ENCODE data around the gene COA8. TPM values are rescaled to one million over a fixed set of nuclear protein-coding genes. Genes with fewer than 3 reads are reported as not detected.

Gene COA8, protein sequence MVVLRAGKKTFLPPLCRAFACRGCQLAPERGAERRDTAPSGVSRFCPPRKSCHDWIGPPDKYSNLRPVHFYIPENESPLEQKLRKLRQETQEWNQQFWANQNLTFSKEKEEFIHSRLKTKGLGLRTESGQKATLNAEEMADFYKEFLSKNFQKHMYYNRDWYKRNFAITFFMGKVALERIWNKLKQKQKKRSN
- total RNA-seq, result 10 to 100 TPM in 8 of 9 donors, 1 to 10 TPM in 1; 4.9 to 49.2 (median 32.0) TPM
- polyA plus RNA-seq, result 10 to 100 TPM; 29.7 to 59.6 (median 58.8) TPM
- long read RNA-seq, donor 1, transcript APOPT1-201 (5 exons, 2,523 nt), result major isoform, 23 of 36 reads
- long read RNA-seq, donor 1, transcript APOPT1-202 (3 exons, 575 nt), result minor isoform, 10 of 36 reads
- long read RNA-seq, donor 1, partial matches to known transcripts, result 0 of 36 reads
- long read RNA-seq, donor 1, other reads (novel, unspliced or antisense), result 0 of 36 reads
- long read RNA-seq, donor 2, transcript APOPT1-201 (5 exons, 2,523 nt), result major isoform, 7 of 11 reads
- long read RNA-seq, donor 2, partial matches to known transcripts, result 0 of 11 reads
- long read RNA-seq, donor 2, other reads (novel, unspliced or antisense), result 0 of 11 reads
- long read RNA-seq, donor 3, transcript APOPT1-201 (5 exons, 2,523 nt), result major isoform, 13 of 30 reads
- long read RNA-seq, donor 3, transcript APOPT1-202 (3 exons, 575 nt), result major isoform, 13 of 30 reads
- long read RNA-seq, donor 3, partial matches to known transcripts, result 0 of 30 reads
- long read RNA-seq, donor 3, other reads (novel, unspliced or antisense), result 0 of 30 reads
- long read RNA-seq, donor 4, transcript APOPT1-201 (5 exons, 2,523 nt), result major isoform, 18 of 28 reads
- long read RNA-seq, donor 4, partial matches to known transcripts, result 0 of 28 reads
- long read RNA-seq, donor 4, other reads (novel, unspliced or antisense), result 4 of 28 reads
- long read RNA-seq, donor 5, transcript APOPT1-202 (3 exons, 575 nt), result minor isoform, 6 of 35 reads
- long read RNA-seq, donor 5, transcript APOPT1-201 (5 exons, 2,523 nt), result major isoform, 18 of 35 reads
- long read RNA-seq, donor 5, partial matches to known transcripts, result 2 of 35 reads
- long read RNA-seq, donor 5, other reads (novel, unspliced or antisense), result 5 of 35 reads
- long read RNA-seq, donor 6, transcript APOPT1-201 (5 exons, 2,523 nt), result major isoform, 9 of 16 reads
- long read RNA-seq, donor 6, partial matches to known transcripts, result 2 of 16 reads
- long read RNA-seq, donor 6, other reads (novel, unspliced or antisense), result 1 of 16 reads
- long read RNA-seq, donor 7, transcript APOPT1-201 (5 exons, 2,523 nt), result major isoform, 5 of 8 reads
- long read RNA-seq, donor 7, partial matches to known transcripts, result 0 of 8 reads
- long read RNA-seq, donor 7, other reads (novel, unspliced or antisense), result 0 of 8 reads
- long read RNA-seq, donor 8, transcript APOPT1-201 (5 exons, 2,523 nt), result major isoform, 24 of 34 reads
- long read RNA-seq, donor 8, transcript APOPT1-202 (3 exons, 575 nt), result minor isoform, 7 of 34 reads
- long read RNA-seq, donor 8, partial matches to known transcripts, result 0 of 34 reads
- long read RNA-seq, donor 8, other reads (novel, unspliced or antisense), result 0 of 34 reads
- long read RNA-seq, donor 9, transcript APOPT1-201 (5 exons, 2,523 nt), result major isoform, 13 of 21 reads
- long read RNA-seq, donor 9, transcript APOPT1-202 (3 exons, 575 nt), result minor isoform, 7 of 21 reads
- long read RNA-seq, donor 9, partial matches to known transcripts, result 0 of 21 reads
- long read RNA-seq, donor 9, other reads (novel, unspliced or antisense), result 0 of 21 reads
- long read RNA-seq, donor 10, transcript APOPT1-201 (5 exons, 2,523 nt), result major isoform, 9 of 10 reads
- long read RNA-seq, donor 10, partial matches to known transcripts, result 0 of 10 reads
- long read RNA-seq, donor 10, other reads (novel, unspliced or antisense), result 0 of 10 reads

DNA sequence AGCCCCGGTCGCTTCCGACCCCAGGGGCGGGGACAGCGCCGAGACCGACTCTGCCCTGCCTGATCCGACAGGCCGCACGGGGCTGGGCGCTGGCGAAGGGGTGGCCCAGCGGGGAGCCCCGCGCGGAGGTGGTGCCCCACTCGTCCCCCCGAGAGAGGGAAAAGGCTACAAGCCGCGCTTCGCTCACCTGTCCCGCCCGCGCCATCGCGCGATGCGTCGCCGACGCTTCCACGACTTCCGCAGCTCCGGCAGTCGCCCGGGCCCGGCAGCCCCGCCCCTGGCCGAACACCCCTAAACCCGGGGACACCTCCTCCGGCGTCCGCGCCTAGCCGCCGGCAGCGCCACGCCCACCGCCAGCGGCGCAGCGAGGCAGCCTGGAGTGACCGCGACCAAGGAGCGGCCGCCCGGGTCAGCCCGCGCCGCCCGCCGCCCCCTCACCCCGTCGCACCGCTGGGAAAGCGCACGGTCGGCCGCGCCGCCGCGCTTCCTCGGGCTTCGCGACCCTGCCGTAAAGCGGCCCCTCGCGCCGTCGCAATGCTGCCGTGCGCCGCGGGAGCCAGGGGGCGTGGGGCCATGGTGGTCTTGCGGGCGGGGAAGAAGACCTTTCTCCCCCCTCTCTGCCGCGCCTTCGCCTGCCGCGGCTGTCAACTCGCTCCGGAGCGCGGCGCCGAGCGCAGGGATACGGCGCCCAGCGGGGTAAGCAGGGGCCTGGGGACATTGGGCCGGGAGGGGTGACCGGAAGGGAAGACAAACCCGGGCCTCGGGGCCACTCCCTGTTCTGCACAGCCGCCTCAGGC lies at the start of gene COA8, which contains the start of gene BAG5:
TSS of gene COA8 (plus strand) at position 532 of the 797 bp plus-strand sequence. CDS start at position 574, 42 bp downstream.
TSS of gene BAG5 (minus strand) at position 229 of the 797 bp plus-strand sequence. CDS start 1,493 bp downstream, outside the sequence.
- Histone ChIP-seq H3K36me3 (replicated peaks in 1 of 2) (peaks cover 0 to 23% of the 10 kb centered on the region in 2 donors), H3K27me3 (no peaks in the 10 kb centered on the region), H3K4me3 (peak within 1 kb of the TSS; percentile 30 to 91 (median 87)), H3K4me1 (replicated peaks in 1 of 2) (peaks cover 18 to 50% of the 10 kb centered on the region in 2 donors), H3K9me3 (replicated peaks in 1 of 3) (no peaks in the 10 kb centered on the region), H3K27ac (peak within 1 kb of the TSS; percentile 37 to 97 (median 94))
- TF ChIP-seq, protein P1, sequence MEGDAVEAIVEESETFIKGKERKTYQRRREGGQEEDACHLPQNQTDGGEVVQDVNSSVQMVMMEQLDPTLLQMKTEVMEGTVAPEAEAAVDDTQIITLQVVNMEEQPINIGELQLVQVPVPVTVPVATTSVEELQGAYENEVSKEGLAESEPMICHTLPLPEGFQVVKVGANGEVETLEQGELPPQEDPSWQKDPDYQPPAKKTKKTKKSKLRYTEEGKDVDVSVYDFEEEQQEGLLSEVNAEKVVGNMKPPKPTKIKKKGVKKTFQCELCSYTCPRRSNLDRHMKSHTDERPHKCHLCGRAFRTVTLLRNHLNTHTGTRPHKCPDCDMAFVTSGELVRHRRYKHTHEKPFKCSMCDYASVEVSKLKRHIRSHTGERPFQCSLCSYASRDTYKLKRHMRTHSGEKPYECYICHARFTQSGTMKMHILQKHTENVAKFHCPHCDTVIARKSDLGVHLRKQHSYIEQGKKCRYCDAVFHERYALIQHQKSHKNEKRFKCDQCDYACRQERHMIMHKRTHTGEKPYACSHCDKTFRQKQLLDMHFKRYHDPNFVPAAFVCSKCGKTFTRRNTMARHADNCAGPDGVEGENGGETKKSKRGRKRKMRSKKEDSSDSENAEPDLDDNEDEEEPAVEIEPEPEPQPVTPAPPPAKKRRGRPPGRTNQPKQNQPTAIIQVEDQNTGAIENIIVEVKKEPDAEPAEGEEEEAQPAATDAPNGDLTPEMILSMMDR (IDR thresholded peaks at IDR 0.05), result peak in 1 of 6 experiments; percentile 32
- peak; percentile 60 to 70 for TF ChIP-seq POLR2A (IDR thresholded peaks at IDR 0.05)
- WGBS, 4 donors, result 0% methylated on average over 60 to 109 of the region's 109 CpGs; no CpG with 5 or more reads in 2 of the 4 donors
- peak; percentile 78 to 85 (median 82) for DNase-seq
- intact Hi-C loops (cut with DNase I), result no loop called here

DNA sequence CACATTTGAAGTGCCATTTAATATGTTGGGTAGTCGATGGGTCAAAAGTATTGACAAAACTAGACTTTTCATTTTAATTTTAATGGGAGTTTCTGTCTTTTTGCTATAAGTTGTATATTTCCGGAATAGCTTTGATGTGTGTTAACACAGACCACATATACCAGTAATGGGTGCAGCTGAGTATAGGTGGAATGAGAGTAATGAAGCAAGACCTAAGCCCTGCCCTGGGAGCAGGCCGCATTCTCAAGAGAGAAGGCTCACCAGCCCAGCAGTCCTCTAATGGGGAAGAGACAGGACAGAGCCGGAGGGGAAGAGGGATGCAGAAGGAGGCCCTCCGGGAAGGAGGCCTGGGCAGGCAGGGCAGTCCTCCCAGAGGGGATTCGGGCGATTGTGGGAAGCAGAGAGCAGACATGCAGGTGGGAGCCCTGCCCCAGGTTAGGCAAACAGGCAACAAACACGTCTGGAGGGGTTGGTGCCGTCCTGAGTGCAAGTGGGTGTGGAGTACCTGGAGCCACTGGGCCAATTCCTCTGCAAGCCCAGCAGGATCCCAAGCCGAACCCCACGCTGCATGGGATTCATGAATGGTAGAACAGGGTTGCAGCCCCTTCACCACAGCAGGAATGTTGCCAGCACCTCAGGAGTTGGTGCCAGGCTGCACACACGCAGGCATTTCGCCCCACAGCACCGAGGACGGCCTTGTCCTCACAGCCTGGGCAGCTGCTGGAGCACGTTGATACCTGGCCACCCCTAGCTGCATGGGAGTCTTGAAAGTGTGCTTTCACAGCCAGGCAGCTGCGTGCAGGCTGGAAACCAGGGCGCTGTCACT lies 48.0 kb upstream of the COA8 start:
- no peak overlapping the region for H3K27ac ChIP-seq
- H3K27me3 ChIP-seq, result no peaks in the 10 kb centered on the region
- H3K4me1 ChIP-seq (replicated peaks in 1 of 2), result peaks cover 2 to 22% of the 10 kb centered on the region in 2 donors
- TF ChIP-seq, protein P1 (IDR thresholded peaks at IDR 0.05), result no peak
- TF ChIP-seq POLR2A (IDR thresholded peaks at IDR 0.05), result no peak
- H3K4me3 ChIP-seq, result no peak overlapping the region
- intact Hi-C loops (cut with DNase I), result no loop called here
- peaks cover 0 to 5% of the 10 kb centered on the region in 2 donors for H3K36me3 ChIP-seq (replicated peaks in 1 of 2)
- no peaks in the 10 kb centered on the region for H3K9me3 ChIP-seq (replicated peaks in 1 of 3)
- DNase-seq, result peak in 2 of 7 donors; percentile 16 to 17
- WGBS, 4 donors, result 83 to 94% (median 86%) methylated on average over 11 to 18 of the region's 18 CpGs
